Measurements from ENCODE around the gene FAM3A.

DNA sequence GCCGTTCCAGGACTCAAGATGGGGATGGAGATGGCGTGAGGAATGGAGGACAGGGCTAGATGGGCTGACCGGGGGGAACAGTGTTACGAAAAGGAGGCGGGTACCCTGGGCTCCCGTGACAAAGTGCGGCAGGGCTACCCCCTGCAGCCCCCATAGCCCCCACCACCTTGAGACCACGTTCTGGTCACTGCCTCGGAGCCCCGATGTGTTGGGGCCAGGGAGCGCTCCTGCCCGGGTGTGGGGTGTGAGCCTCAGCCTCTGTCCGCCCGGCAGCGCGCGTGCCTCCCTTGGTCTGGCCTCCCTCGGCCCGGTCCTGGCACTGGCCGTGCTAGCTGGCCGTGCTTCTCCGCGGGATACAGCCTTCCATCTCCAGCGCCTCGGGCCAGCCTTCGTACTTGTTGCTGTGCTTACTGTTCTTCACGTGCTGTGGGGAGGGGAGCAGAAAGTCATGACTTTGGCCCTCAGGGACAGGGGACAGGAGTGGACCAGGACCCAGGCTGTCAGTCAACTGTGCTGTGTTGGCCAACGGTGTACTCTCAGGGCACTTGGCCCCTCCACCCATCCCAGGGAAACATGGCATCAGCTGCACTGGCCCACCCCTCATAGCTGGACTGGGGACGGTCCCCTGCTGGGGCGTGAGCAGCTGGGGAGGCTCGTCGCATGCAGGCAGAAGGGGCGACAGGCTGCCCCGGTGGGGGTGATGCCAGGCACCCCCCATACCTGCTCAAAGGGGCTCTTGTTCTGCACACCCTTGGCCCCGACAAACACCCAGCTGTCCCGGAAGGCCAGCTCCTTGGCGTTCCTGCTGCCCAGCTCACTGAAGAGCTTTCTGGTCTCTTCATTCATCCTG, 9.3 kb downstream of the FAM3A start:
- TF ChIP-seq, protein P1, sequence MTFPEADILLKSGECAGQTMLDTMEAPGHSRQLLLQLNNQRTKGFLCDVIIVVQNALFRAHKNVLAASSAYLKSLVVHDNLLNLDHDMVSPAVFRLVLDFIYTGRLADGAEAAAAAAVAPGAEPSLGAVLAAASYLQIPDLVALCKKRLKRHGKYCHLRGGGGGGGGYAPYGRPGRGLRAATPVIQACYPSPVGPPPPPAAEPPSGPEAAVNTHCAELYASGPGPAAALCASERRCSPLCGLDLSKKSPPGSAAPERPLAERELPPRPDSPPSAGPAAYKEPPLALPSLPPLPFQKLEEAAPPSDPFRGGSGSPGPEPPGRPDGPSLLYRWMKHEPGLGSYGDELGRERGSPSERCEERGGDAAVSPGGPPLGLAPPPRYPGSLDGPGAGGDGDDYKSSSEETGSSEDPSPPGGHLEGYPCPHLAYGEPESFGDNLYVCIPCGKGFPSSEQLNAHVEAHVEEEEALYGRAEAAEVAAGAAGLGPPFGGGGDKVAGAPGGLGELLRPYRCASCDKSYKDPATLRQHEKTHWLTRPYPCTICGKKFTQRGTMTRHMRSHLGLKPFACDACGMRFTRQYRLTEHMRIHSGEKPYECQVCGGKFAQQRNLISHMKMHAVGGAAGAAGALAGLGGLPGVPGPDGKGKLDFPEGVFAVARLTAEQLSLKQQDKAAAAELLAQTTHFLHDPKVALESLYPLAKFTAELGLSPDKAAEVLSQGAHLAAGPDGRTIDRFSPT (tag by site-specific recombination; IDR thresholded peaks at IDR 0.05), result no peak
- TF ChIP-seq SP7 (tag by site-specific recombination; IDR thresholded peaks at IDR 0.05) (no peak), MYNN (tag by site-specific recombination; IDR thresholded peaks at IDR 0.05; ENCODE audit: borderline replicate concordance) (no peak), ZNF843 (tag by site-specific recombination; IDR thresholded peaks at IDR 0.05) (no peak), BCL11A (tag by site-specific recombination; IDR thresholded peaks at IDR 0.05; ENCODE audit: low read depth) (no peak), ZIC2 (tag by site-specific recombination; IDR thresholded peaks at IDR 0.05) (no peak), ZBTB1 (tag by site-specific recombination; IDR thresholded peaks at IDR 0.05) (no peak), ZSCAN23 (tag by site-specific recombination; IDR thresholded peaks at IDR 0.05) (no peak), ZBTB7A (tag by site-specific recombination; IDR thresholded peaks at IDR 0.05; ENCODE audit: low read depth) (no peak)
- TF ChIP-seq, protein P2, sequence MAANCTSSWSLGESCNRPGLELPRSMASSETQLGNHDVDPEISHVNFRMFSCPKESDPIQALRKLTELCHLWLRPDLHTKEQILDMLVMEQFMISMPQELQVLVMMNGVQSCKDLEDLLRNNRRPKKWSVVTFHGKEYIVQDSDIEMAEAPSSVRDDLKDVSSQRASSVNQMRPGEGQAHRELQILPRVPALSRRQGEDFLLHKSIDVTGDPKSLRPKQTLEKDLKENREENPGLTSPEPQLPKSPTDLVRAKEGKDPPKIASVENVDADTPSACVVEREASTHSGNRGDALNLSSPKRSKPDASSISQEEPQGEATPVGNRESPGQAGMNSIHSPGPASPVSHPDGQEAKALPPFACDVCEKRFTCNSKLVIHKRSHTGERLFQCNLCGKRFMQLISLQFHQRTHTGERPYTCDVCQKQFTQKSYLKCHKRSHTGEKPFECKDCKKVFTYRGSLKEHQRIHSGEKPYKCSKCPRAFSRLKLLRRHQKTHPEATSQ (tag by site-specific recombination; IDR thresholded peaks at IDR 0.05), result no peak
- TF ChIP-seq, protein P3, sequence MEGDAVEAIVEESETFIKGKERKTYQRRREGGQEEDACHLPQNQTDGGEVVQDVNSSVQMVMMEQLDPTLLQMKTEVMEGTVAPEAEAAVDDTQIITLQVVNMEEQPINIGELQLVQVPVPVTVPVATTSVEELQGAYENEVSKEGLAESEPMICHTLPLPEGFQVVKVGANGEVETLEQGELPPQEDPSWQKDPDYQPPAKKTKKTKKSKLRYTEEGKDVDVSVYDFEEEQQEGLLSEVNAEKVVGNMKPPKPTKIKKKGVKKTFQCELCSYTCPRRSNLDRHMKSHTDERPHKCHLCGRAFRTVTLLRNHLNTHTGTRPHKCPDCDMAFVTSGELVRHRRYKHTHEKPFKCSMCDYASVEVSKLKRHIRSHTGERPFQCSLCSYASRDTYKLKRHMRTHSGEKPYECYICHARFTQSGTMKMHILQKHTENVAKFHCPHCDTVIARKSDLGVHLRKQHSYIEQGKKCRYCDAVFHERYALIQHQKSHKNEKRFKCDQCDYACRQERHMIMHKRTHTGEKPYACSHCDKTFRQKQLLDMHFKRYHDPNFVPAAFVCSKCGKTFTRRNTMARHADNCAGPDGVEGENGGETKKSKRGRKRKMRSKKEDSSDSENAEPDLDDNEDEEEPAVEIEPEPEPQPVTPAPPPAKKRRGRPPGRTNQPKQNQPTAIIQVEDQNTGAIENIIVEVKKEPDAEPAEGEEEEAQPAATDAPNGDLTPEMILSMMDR (tag by site-specific recombination; IDR thresholded peaks at IDR 0.05), result no peak
- TF ChIP-seq, protein P4, sequence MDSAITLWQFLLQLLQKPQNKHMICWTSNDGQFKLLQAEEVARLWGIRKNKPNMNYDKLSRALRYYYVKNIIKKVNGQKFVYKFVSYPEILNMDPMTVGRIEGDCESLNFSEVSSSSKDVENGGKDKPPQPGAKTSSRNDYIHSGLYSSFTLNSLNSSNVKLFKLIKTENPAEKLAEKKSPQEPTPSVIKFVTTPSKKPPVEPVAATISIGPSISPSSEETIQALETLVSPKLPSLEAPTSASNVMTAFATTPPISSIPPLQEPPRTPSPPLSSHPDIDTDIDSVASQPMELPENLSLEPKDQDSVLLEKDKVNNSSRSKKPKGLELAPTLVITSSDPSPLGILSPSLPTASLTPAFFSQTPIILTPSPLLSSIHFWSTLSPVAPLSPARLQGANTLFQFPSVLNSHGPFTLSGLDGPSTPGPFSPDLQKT (IDR thresholded peaks at IDR 0.05; ENCODE audit: borderline replicate concordance, low read depth, low read length), result no peak

All from HEK293 (cell line).